ENCODE measurements around the gene CEP112. TPM values are rescaled to one million over a fixed set of nuclear protein-coding genes. Genes with fewer than 3 reads are reported as not detected.

CEP112 gene
- total and polyA plus RNA-seq, 2 of the 8 experiments (the other 6 are each of a cell fraction or from before 2014, with no cell fraction given), result 0.62 to 3.1 TPM

GRCh38 chr17:66177048-66177447 lies 14.9 kb downstream of the CEP112 start:
- H3K4me1 ChIP-seq (replicated peaks in 1 of 4; ENCODE audit: control insufficient read depth in 3 of 4, insufficient read depth in 4 of 4, low read length in 3 of 4), result no peaks in the 10 kb centered on the region
- H2BK5ac ChIP-seq (ENCODE audit: low read depth, low read length), result no peak overlapping the region
- no peaks in the 10 kb centered on the region for H3K79me1 ChIP-seq (ENCODE audit: low read depth, low read length)
- H2AK5ac ChIP-seq (ENCODE audit: low read depth, low read length), result no peak overlapping the region
- H3K23me2 ChIP-seq (ENCODE audit: low read depth, low read length), result no peaks in the 10 kb centered on the region
- no peak overlapping the region for H3K27ac ChIP-seq (ENCODE audit: low read depth, low read length)
- no peaks in the 10 kb centered on the region for H4K20me1 ChIP-seq (replicated peaks in 1 of 2; ENCODE audit: control insufficient read depth in 1 of 2, insufficient read depth in 2 of 2, low read length in 2 of 2)
- H3K79me2 ChIP-seq (ENCODE audit: control insufficient read depth in 1 of 2, insufficient read depth in 2 of 2, low read length in 2 of 2), result no peaks in the 10 kb centered on the region
- DNase-seq (ENCODE audit: low read depth in 1 of 2, low spot score in 2 of 2), result no peak
- H3K9ac ChIP-seq (replicated peaks in 1 of 4; ENCODE audit: extremely low read depth in 1 of 4, low read depth in 3 of 4, low read length in 3 of 4), result no peak overlapping the region
- H3K27me3 ChIP-seq (replicated peaks in 1 of 4; ENCODE audit: control insufficient read depth in 3 of 4, extremely low read depth in 1 of 4, insufficient read depth in 3 of 4, low read length in 3 of 4), result no peaks in the 10 kb centered on the region
- no peak overlapping the region for H3K56ac ChIP-seq (replicated peaks; ENCODE audit: insufficient read length, low read depth, low read length)
- no peak overlapping the region for H2AFZ ChIP-seq (ENCODE audit: low read length)
- no peak overlapping the region for H2BK20ac ChIP-seq (ENCODE audit: low read length)
- no peak for TF ChIP-seq NANOG (IDR thresholded peaks at IDR 0.05; ENCODE audit: insufficient read depth, low read depth, low read length, poor library complexity, severe bottlenecking)
- no peak for TF ChIP-seq TBP (IDR thresholded peaks at IDR 0.05; ENCODE audit: low read depth, low read length)
- TF ChIP-seq SAP30 (IDR thresholded peaks at IDR 0.05; ENCODE audit: insufficient read depth, insufficient replicate concordance, low read length), result no peak
- TF ChIP-seq RAD21 (IDR thresholded peaks at IDR 0.05 in 1 of 2, conservative IDR thresholded peaks at IDR 0.05 in 1 of 2; ENCODE audit: low read depth in 2 of 2, low read length in 2 of 2), result no peak
- no peak for TF ChIP-seq SIX5 (IDR thresholded peaks at IDR 0.05; ENCODE audit: low read depth, low read length)
- no peak for TF ChIP-seq GABPA (IDR thresholded peaks at IDR 0.05; ENCODE audit: borderline replicate concordance, insufficient read depth, low read length)
- no peak for TF ChIP-seq POU5F1 (IDR thresholded peaks at IDR 0.05; ENCODE audit: low read depth, low read length)
- TF ChIP-seq ATF3 (IDR thresholded peaks at IDR 0.05; ENCODE audit: insufficient read depth, low read depth, low read length), result no peak
- TF ChIP-seq ZNF274 (IDR thresholded peaks at IDR 0.05; ENCODE audit: borderline replicate concordance, extremely low read depth, low read length), result no peak
- TF ChIP-seq SP1 (IDR thresholded peaks at IDR 0.05; ENCODE audit: low read depth, low read length), result no peak
- no peak for TF ChIP-seq KDM4A (IDR thresholded peaks at IDR 0.05; ENCODE audit: low read depth, low read length, severe bottlenecking)
- no peak for TF ChIP-seq MAX (IDR thresholded peaks at IDR 0.05)
- no peak for TF ChIP-seq EGR1 (IDR thresholded peaks at IDR 0.05; ENCODE audit: borderline replicate concordance, low read depth, low read length)
- no peak overlapping the region for H4K8ac ChIP-seq (ENCODE audit: extremely low read depth, insufficient read depth, low read length)
- no peaks in the 10 kb centered on the region for H3K9me3 ChIP-seq (ENCODE audit: insufficient read depth in 2 of 2, low read depth in 1 of 2, low read length in 1 of 2)
- no peak overlapping the region for H3K4me2 ChIP-seq (ENCODE audit: insufficient read depth in 1 of 2, low read depth in 2 of 2, low read length in 2 of 2)
- ChIA-PET POLR2A (ENCODE audit: partially characterized antibody) (no interaction called here), CTCF (ENCODE audit: partially characterized antibody) (no interaction called here)
- H3K4me3 ChIP-seq (ENCODE audit: extremely low read depth in 1 of 4, insufficient read depth in 2 of 4, low read depth in 3 of 4, low read length in 4 of 4), result no peak overlapping the region
- H4K5ac ChIP-seq (ENCODE audit: insufficient read length, low read depth, low read length), result no peak overlapping the region
- H2BK12ac ChIP-seq (ENCODE audit: low read depth, low read length), result no peak overlapping the region
- no peak for FAIRE-seq
- H2BK15ac ChIP-seq (ENCODE audit: low read length), result no peak overlapping the region
- no peak overlapping the region for H2BK120ac ChIP-seq (replicated peaks; ENCODE audit: low read depth, low read length)
- H3K14ac ChIP-seq (ENCODE audit: insufficient read length), result no peak overlapping the region
- H3K36me3 ChIP-seq (ENCODE audit: control insufficient read depth in 2 of 4, insufficient read depth in 4 of 4, low read length in 3 of 4), result no peaks in the 10 kb centered on the region
- H4K91ac ChIP-seq (replicated peaks; ENCODE audit: insufficient read length, low read length), result no peak overlapping the region
- H3K23ac ChIP-seq (ENCODE audit: insufficient read length), result no peak overlapping the region
- no peak overlapping the region for H3K18ac ChIP-seq (ENCODE audit: extremely low read depth, low read length)
- no peak overlapping the region for H3K4ac ChIP-seq (replicated peaks; ENCODE audit: insufficient read length, low read depth, low read length)

Measured in H1 (cell line).